ENCODE measurements around the gene PPTC7. TPM values are rescaled to one million over a fixed set of nuclear protein-coding genes. Genes with fewer than 3 reads are reported as not detected.

The PPTC7 gene
- total and polyA plus RNA-seq, 2 of the 13 experiments (the other 11 are each of a cell fraction or from before 2014, with no cell fraction given) = 4.8 to 12.3 TPM

DNA sequence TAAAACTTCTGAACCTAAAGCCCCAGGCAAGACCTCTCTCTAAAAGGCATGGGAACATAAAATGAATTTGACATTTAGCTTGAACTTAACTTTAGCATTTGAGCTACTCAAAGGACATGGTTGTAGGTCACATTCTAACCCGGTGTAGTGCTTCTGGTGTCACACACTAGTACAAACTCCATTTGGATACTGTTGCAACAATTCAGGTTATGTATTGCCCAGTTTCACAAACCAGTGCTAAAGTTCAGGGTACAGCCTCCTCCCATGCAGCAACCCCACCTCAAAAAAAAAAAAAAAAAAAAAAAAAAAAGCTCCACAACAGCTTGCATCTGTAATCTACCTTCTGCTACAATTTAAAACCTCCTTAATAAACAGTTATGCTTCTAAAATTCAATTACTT lies 7.8 kb downstream of the PPTC7 start (continued):
- TF ChIP-seq, protein P1, sequence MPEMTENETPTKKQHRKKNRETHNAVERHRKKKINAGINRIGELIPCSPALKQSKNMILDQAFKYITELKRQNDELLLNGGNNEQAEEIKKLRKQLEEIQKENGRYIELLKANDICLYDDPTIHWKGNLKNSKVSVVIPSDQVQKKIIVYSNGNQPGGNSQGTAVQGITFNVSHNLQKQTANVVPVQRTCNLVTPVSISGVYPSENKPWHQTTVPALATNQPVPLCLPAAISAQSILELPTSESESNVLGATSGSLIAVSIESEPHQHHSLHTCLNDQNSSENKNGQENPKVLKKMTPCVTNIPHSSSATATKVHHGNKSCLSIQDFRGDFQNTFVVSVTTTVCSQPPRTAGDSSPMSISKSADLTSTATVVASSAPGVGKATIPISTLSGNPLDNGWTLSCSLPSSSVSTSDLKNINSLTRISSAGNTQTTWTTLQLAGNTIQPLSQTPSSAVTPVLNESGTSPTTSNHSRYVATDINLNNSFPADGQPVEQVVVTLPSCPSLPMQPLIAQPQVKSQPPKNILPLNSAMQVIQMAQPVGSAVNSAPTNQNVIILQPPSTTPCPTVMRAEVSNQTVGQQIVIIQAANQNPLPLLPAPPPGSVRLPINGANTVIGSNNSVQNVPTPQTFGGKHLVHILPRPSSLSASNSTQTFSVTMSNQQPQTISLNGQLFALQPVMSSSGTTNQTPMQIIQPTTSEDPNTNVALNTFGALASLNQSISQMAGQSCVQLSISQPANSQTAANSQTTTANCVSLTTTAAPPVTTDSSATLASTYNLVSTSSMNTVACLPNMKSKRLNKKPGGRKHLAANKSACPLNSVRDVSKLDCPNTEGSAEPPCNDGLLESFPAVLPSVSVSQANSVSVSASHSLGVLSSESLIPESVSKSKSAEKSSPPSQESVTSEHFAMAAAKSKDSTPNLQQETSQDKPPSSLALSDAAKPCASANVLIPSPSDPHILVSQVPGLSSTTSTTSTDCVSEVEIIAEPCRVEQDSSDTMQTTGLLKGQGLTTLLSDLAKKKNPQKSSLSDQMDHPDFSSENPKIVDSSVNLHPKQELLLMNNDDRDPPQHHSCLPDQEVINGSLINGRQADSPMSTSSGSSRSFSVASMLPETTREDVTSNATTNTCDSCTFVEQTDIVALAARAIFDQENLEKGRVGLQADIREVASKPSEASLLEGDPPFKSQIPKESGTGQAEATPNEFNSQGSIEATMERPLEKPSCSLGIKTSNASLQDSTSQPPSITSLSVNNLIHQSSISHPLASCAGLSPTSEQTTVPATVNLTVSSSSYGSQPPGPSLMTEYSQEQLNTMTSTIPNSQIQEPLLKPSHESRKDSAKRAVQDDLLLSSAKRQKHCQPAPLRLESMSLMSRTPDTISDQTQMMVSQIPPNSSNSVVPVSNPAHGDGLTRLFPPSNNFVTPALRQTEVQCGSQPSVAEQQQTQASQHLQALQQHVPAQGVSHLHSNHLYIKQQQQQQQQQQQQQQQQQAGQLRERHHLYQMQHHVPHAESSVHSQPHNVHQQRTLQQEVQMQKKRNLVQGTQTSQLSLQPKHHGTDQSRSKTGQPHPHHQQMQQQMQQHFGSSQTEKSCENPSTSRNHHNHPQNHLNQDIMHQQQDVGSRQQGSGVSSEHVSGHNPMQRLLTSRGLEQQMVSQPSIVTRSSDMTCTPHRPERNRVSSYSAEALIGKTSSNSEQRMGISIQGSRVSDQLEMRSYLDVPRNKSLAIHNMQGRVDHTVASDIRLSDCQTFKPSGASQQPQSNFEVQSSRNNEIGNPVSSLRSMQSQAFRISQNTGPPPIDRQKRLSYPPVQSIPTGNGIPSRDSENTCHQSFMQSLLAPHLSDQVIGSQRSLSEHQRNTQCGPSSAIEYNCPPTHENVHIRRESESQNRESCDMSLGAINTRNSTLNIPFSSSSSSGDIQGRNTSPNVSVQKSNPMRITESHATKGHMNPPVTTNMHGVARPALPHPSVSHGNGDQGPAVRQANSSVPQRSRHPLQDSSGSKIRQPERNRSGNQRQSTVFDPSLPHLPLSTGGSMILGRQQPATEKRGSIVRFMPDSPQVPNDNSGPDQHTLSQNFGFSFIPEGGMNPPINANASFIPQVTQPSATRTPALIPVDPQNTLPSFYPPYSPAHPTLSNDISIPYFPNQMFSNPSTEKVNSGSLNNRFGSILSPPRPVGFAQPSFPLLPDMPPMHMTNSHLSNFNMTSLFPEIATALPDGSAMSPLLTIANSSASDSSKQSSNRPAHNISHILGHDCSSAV (CRISPR knock-in tag; IDR thresholded peaks at IDR 0.05; ENCODE audit: borderline replicate concordance) = no peak
- TF ChIP-seq ZNF572 (CRISPR knock-in tag; IDR thresholded peaks at IDR 0.05) (no peak), KLF11 (CRISPR knock-in tag; IDR thresholded peaks at IDR 0.05) (no peak), PPARG (CRISPR knock-in tag; conservative IDR thresholded peaks at IDR 0.05) (peak; percentile 91), DPF2 (CRISPR knock-in tag; IDR thresholded peaks at IDR 0.05; ENCODE audit: borderline replicate concordance, low read depth) (peak; percentile 55; the same call in 1 of the 2 replicates), ZNF816 (CRISPR knock-in tag; IDR thresholded peaks at IDR 0.05; ENCODE audit: borderline replicate concordance) (no peak), ZNF562 (CRISPR knock-in tag; IDR thresholded peaks at IDR 0.05; ENCODE audit: borderline replicate concordance) (no peak), ZNF552 (CRISPR knock-in tag; IDR thresholded peaks at IDR 0.05; ENCODE audit: borderline replicate concordance) (no peak), ZIK1 (CRISPR knock-in tag; IDR thresholded peaks at IDR 0.05; ENCODE audit: borderline replicate concordance, low read depth) (no peak), ZKSCAN5 (CRISPR knock-in tag; IDR thresholded peaks at IDR 0.05) (no peak), KLF12 (CRISPR knock-in tag; IDR thresholded peaks at IDR 0.05; ENCODE audit: borderline replicate concordance) (peak; percentile 55; the same call in 1 of the 2 replicates), NR2F2 (IDR thresholded peaks at IDR 0.05; ENCODE audit: borderline replicate concordance, low read depth) (peak; percentile 90), TEAD3 (CRISPR knock-in tag; optimal IDR thresholded peaks at IDR 0.05; ENCODE audit: borderline replicate concordance) (peak; percentile 82), SYNCRIP (IDR thresholded peaks at IDR 0.05; ENCODE audit: insufficient read depth, low read depth, low read length) (no peak), RAD51 (IDR thresholded peaks at IDR 0.05; ENCODE audit: borderline replicate concordance) (no peak), MTA3 (CRISPR knock-in tag; IDR thresholded peaks at IDR 0.05) (no peak), SIN3B (IDR thresholded peaks at IDR 0.05; ENCODE audit: low read length) (no peak)
- TF ChIP-seq, protein P2, sequence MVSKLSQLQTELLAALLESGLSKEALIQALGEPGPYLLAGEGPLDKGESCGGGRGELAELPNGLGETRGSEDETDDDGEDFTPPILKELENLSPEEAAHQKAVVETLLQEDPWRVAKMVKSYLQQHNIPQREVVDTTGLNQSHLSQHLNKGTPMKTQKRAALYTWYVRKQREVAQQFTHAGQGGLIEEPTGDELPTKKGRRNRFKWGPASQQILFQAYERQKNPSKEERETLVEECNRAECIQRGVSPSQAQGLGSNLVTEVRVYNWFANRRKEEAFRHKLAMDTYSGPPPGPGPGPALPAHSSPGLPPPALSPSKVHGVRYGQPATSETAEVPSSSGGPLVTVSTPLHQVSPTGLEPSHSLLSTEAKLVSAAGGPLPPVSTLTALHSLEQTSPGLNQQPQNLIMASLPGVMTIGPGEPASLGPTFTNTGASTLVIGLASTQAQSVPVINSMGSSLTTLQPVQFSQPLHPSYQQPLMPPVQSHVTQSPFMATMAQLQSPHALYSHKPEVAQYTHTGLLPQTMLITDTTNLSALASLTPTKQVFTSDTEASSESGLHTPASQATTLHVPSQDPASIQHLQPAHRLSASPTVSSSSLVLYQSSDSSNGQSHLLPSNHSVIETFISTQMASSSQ (IDR thresholded peaks at IDR 0.05; ENCODE audit: low read depth) = peak; percentile 57
- TF ChIP-seq, protein P2 (CRISPR knock-in tag; IDR thresholded peaks at IDR 0.05; ENCODE audit: borderline replicate concordance) = peak; percentile 40; the same call in 1 of the 2 replicates
- TF ChIP-seq, protein P3, sequence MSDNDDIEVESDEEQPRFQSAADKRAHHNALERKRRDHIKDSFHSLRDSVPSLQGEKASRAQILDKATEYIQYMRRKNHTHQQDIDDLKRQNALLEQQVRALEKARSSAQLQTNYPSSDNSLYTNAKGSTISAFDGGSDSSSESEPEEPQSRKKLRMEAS (IDR thresholded peaks at IDR 0.05) = peak; percentile 61
